HG03558 (cell line): Measurements from ENCODE around the gene ARHGAP36.

ENCODE experiments used
- ATAC-seq: cut with Tn5 transposase; IDR thresholded peaks from one replicate; pipeline ENCODE4 v1.9.1; 2021; ENCODE audit warnings: moderate number of reproducible peaks; ENCODE audit not compliant: unreplicated experiment; ENCODE audit errors: extremely low read depth

Gene ARHGAP36

GRCh38 chrX:131068945-131069719, 11.0 kb downstream of the ARHGAP36 start:
- ATAC-seq = no peak

- ATAC-seq = no peak
These were observed 14.9 kb downstream of the ARHGAP36 start for GRCh38 chrX:131072871-131073571.

- no peak for ATAC-seq
These were observed 15.5 kb downstream of the ARHGAP36 start for GRCh38 chrX:131073607-131074006.

GRCh38 chrX:131081772-131082740, 23.9 kb downstream of the ARHGAP36 start:
- no peak for ATAC-seq

- no peak for ATAC-seq
These were observed 25.5 kb downstream of the ARHGAP36 start for GRCh38 chrX:131083510-131084142.

DNA sequence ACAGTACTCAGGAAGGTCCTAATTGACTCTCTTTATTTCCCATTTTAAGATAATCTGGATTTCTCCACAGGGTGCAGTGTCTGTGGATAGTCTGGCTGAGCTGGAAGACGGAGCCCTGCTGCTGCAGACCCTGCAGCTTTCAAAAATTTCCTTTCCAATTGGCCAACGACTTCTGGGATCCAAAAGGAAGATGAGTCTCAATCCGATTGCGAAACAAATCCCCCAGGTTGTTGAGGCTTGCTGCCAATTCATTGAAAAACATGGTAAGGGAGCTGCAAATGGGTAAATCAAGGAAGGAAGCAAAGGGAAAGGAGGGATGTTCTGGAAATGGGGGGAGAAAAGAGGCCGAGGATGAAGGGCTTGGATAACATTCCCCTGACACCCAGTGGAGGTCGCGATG, 26.0 kb downstream of the ARHGAP36 start:
- no peak for ATAC-seq

GRCh38 chrX:131136776-131137175, 78.6 kb downstream of the ARHGAP36 start:
- ATAC-seq = no peak

- no peak for ATAC-seq
These were observed 80.9 kb downstream of the ARHGAP36 start for GRCh38 chrX:131139072-131139471.
